GM15510 (cell line): Measurements from ENCODE around the gene GOT1.
A peak's percentile ranks its signal among the peaks of the same experiment; 100 is the strongest.

Source experiments
- POLR2A ChIP-seq: IDR thresholded peaks from 3 replicates; pipeline ENCODE4 v1.6.1; 2011; ENCODE audit warnings: borderline replicate concordance; ENCODE audit not compliant: insufficient read length; ENCODE audit errors: extremely low read depth

The GOT1 gene

DNA sequence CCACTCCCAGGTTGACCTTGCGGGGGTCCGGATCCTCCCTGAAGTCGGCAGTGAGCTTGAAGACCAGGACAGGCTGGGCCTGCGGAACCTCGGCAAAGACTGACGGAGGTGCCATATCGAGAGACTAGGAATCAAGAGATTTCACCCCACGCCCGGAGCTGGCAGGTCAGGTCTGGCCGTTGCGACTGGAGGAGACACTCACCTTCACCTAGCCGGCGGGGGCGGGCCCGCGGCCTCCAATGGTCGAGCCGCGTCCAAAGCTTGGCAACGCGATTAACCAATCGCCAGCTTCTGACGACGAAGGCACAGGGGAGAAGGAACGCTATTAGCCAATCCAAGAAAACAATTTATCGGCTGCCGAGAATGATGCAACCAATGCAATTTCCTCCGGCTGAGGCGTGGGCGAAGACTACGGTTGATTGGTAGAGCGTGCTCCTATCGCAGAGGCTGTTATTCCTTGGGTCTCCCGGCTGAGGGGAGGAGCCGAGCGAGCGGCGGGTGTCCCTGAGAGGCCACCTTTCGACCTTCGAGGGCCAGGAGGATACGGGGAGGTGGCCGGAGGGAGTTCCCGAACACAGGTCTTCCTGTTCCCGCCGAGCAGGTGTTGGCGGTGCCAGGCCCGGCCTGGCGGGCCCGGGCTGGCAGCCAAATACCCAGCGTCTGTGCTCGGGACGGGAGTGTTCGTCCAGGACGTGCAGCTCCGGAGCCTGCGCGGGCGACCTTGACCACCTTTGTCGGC is at the start of gene GOT1:
Gene GOT1, minus strand, starts transcription at position 174 of the 739 bp plus-strand sequence. Its CDS starts 59 bp downstream, at position 115.
- peak; percentile 82 for TF ChIP-seq POLR2A

DNA sequence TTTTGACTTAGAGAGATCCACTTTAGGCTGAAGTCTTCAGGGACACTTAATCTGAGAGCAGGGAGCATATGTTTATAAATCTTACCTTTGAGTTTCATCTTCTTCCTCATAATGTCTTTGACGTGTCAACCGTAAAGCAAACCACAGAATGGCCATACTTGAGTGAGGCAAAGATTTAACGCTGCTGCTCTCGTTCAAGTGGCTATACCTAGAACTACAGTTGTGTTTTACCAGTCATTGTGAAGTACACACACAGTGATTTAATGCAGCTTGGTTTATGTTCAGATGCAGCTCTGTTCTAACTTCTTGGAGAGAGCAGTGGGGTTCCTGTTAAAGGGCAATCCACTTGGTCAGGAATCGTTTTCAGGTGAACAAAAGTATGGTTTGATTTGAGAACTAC is 39.9 kb upstream of the GOT1 start:
- TF ChIP-seq POLR2A = no peak

DNA sequence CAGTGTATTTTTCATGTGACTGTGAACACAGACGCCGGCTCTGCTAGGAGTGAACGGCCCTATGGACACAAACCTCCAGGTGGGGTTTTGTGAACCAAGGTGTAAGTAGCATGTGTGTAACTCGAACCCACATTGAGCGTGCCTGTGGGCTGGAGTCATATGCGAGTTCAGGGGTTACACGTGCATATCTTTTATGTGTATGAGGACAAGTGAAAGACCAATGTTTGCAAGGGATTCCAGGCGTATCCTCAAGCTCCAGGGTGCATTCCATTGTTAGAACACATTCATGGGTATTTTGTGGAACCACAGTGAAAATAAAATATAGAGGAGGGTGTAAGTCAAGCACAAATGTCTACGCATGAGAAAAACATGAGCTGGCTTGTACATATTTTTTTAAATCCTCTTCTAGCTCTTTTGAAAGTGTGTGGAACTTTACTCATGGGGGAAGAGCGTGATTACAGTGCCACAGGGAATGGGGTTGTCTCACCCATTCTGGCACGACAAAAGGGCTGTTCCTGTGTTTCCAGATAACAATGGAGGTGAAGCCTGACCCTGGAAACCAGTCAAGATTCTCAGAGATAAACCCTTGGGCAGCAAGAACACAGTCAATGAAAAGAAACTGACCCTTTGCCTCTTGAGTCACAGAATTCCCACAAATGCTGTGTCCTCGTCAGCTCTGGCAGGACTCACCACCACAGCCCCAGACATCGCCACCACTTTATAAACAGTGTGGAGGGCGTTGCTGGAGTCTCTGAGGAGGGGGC is 37.0 kb upstream of the GOT1 start:
- no peak for TF ChIP-seq POLR2A

DNA sequence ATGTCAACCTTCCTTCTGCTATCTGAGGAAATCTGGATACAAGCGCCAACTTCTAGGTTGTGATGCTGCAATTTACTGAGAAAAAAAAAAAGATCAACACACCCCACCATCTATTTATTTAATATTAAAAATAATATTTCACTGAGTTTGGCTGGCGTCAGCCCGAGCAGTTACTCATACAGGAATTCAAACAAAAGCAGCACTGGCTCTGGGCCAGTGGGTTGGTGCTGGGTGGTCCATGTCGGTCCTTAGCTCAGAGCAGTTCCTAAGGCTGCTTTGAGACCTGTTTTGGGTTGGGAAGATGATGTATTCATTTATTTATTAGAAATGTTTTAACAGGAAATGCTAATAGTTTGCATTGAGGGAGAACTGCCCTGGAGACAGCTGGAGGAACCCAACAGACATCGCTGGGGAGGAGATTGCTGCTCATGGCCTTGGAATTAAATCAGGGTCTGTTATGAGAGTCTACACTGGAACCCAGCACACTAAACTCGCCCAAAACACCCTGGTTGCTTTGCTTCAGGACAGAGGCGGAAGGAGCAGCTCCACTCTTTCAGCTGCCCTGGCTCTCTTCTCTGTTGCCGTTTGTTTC is 36.3 kb upstream of the GOT1 start:
- TF ChIP-seq POLR2A = no peak

DNA sequence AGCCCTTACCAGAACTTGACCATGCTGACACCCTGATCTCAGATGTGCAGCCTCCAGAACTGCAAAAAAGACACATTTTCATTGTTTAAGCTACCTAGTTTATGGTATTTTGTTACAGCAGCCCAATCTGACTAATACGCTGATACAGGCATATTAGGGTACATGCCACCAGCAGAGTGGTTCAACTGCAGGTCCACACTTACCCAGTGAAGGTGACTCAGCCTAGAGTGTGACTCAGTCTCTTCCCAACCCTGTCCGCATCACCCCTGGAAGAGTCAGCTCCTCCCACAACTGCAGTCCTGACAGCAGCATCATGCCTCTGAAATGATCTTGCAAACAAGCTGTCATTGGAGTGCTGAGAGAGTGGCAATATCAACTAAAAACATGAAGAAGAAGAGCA is 30.8 kb upstream of the GOT1 start:
- no peak for TF ChIP-seq POLR2A

DNA sequence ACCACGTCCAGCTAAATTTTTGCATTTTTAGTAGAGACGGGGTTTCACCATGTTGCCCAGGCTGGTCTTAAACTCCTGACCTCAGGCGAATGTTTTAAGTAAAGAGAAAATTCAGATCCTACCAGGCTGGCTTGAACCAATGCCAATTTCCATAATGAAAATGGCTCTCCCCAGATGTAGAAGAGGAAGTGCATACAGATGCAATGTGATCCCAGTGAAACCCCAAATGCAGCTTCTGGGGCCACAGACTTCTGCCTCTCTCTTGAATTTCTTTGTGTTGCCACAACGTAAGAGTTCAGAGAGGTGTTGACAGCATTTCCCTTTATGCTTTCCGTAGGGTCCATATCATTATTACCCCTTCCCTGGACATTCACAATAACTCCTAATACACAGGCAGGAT is 29.6 kb upstream of the GOT1 start:
- TF ChIP-seq POLR2A = no peak

DNA sequence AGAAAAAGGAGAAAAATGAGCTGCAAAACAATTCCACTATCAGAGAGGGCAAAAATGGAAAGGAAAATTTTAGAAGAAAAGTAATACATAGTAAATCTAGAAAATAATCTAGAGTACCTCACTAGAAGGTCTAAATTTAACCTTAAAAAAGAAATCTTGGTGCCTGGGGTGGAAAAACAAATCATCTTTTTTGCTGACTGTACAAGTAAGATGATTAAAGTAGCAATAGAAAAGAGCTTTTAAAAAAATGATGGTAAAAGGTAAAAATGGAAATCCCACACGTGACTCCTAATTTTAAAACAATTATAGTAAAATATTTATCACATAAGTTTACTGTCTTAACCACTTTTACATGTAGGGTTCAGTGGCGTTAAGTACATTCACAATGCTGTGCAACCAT is 28.8 kb upstream of the GOT1 start:
- no peak for TF ChIP-seq POLR2A

DNA sequence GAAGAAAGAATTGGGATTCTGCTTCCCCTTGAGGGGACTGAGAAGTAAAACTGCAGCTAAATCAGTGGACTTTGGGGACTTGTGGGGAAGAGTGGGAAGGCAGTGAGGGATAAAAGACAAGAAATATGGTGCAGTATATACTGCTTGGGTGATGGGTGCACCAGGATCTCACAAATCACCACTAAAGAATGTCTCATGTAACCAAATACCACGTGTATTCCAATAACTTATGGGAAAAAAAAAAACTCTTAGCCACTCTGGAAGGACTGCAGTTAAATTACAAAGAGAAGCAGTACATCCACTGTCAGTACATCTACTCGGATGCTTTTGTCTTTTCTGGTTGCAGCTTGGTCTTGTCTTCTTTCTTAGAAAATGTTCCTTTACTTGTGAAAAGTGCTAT is 27.4 kb upstream of the GOT1 start:
- TF ChIP-seq POLR2A = no peak

DNA sequence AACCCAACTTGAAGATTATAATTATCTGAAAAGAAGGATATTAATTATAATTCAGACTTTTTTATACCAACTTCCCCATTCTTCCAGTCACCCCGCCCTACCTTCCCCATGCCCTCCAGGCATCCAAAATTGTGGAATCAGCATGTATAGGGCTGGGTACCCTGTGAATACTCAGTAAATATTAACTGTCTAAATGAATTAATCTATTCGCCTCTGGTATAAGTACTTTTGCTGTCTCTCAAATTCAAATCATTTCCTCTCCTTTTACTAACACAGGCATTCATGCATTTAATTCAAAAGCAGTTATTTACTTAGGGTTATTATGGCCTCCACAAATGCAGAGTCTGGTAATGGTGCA is 26.5 kb upstream of the GOT1 start:
- no peak for TF ChIP-seq POLR2A

DNA sequence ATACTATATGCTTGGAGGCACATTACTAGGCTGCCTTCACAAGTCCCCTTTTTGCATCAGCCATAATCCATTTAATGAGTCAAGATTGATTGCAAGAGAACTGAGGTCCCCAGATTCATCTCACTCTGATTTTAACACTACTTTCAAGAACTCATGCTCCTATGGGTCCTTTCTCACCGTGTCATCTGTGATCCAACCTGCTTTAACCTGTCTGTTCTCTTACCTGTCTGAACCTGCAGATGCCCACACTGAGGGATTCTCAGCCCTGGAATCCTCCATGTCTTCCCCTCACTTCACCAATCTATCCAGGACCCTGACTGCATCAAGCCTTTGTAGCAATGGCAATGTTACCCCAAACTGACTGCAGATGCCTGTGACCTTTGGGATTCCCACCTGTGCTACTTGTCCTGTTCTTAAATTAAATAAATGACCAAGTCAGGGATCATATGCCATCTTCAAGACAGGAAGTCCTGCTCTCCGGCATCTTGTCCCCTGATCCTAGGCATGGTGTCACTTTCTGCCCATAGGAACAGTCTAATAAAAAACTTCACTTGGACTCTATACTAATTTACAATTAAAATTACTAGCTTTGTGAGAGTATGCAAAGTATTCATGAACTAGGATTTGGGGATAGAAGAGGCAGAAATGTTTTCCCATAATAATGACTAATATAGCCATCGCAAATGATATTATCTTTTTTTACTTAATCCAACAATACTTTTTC is 25.9 kb upstream of the GOT1 start:
- TF ChIP-seq POLR2A = no peak

DNA sequence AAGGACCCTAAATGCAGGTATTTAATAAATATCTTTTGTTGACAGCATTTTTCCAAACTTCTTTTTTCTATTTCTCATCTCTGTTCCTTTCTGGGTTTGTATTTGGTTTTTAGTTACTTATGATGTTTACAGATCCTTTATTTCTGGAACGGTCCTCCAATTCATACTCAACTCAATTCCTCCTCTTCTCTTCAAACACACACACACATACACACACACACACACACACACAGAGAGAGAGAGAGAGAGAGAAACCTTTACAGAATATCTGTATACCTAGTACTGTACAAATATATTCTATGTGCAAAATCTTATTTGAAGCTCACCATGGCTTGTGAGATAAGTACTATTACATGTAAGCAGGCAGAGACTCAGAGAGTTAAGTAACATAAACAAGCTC is 21.6 kb upstream of the GOT1 start:
- TF ChIP-seq POLR2A = no peak

DNA sequence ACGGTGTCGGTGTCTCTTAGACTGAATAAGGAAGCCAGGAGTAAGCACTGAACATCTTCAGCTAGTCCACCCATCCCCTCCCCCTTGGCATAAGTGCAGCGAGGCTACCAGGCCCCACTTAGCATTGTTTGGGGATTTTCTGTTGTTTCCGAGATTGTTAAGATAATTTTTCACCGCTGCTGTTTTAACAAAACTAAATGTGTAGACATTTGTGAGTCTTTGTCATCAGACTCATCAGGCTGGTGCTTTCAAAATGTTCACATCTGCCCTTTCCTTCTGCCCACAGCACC is 21.0 kb upstream of the GOT1 start:
- TF ChIP-seq POLR2A = no peak

DNA sequence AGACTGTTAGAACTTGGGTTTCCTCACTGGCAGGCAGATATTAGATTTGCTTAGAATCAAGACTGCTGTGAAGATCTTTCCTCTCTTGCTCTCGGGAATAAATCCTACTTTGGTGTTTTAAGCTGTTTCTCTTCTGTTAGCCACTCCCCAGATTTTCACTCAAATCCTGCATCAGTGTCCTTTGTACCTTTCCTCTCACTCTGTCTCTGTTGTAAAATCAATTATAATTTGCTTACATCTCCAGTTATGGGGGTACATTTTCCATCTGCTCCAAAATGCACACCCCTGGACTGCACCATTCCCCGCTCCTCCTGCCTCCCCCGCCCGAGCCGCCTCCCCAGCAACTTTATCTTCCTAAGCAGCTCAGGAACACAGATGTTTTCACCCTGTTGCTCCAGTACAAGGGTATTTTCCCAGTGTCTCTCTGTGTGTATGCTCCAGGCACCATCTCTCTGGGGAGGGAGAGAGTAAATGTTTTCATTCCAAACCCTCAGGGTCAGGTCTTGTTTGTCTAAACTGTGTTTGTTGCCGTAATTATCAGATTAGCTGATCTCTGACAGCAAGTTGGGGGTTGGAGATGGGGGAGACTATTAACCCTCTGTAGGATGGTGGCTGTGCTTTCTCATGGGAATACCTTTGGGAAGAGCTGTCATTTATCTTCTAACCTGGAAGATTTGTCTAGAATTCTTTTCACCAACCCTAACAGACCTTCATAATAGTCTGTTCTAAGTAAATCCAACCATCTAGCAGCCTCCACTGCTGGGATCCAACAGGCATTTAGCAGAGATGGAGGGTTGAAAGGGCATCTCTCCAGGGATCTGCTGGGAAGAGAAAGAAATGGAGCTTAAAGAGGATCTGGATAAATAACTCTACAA is 20.4 kb upstream of the GOT1 start:
- TF ChIP-seq POLR2A = no peak

DNA sequence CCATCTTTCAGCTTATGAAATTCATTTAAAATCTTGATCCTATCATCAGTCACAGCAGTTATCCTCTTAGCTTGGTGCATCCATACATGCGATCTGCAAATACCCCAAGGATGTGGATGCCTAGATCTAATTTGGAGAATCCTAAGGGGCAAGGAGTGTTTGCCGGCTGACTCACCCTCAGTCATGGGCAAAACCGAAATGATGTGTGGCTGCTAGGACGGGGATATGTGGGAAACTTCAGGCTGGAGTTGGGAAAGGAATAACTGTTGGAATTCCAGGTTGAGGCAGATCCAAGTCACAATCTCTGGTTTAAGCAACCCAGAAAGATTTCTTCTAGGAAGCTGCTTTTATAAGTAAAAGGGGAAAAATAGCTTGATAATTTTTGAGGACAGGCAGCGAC is 19.7 kb upstream of the GOT1 start:
- TF ChIP-seq POLR2A = no peak
